Liver (tissue), 9 donors: ENCODE measurements around the gene SWT1. TPM values are rescaled to one million over a fixed set of nuclear protein-coding genes. Genes with fewer than 3 reads are reported as not detected.

Experiments used
- DNase-seq: peaks from one replicate; pipeline ENCODE4 v3.0.0-alpha.2; 2017; ENCODE audit warnings: low spot score
- H3K27ac ChIP-seq, 2 donors: one replicate each; pipeline ENCODE4 v1.7.0; 2013; ENCODE audit warnings: inconsistent platforms in 2 of 2, low read length in 2 of 2, control low read depth in 1 of 2, low read depth in 1 of 2, mild to moderate bottlenecking in 1 of 2
- H3K27me3 ChIP-seq, 4 donors: one replicate each; pipeline versions ENCODE4 v1.6.1 to v1.7.0; 2013; ENCODE audit warnings: low read length in 3 of 4, inconsistent platforms in 1 of 4, mild to moderate bottlenecking in 1 of 4, moderate library complexity in 1 of 4; ENCODE audit not compliant: control insufficient read depth in 4 of 4, insufficient read depth in 4 of 4
- H3K36me3 ChIP-seq, 4 donors: one replicate each; pipeline versions ENCODE4 v1.6.1 to v1.7.0; 2013; ENCODE audit warnings: low read length in 3 of 4, mild to moderate bottlenecking in 3 of 4, low read depth in 1 of 4, moderate library complexity in 1 of 4; ENCODE audit not compliant: control insufficient read depth in 4 of 4, insufficient read depth in 3 of 4
- H3K4me1 ChIP-seq, 4 donors: one replicate each; pipeline versions ENCODE4 v1.6.1 to v1.7.0; 2013; ENCODE audit warnings: low read length in 3 of 4, mild to moderate bottlenecking in 3 of 4, moderate library complexity in 1 of 4; ENCODE audit not compliant: control insufficient read depth in 4 of 4, insufficient read depth in 4 of 4
- H3K4me3 ChIP-seq, 3 donors: one replicate each; pipeline versions ENCODE4 v1.6.1 to v1.7.0; 2013; ENCODE audit warnings: low read length in 3 of 3, control low read depth in 1 of 3, low read depth in 1 of 3, mild to moderate bottlenecking in 1 of 3
- H3K9ac ChIP-seq, 2 donors: one replicate each; pipeline ENCODE4 v1.7.0; 2013; ENCODE audit warnings: low read length in 2 of 2, mild to moderate bottlenecking in 2 of 2, moderate library complexity in 2 of 2, control low read depth in 1 of 2, low read depth in 1 of 2
- H3K9me3 ChIP-seq, 4 donors: one replicate each; pipeline versions ENCODE4 v1.6.1 to v1.7.0; 2013; ENCODE audit warnings: low read length in 3 of 4; ENCODE audit not compliant: control insufficient read depth in 4 of 4
- EGR1 ChIP-seq, 2 donors: IDR thresholded peaks; 2 replicates each; pipeline ENCODE4 v1.6.1; 2016 to 2018; ENCODE audit warnings: antibody characterized with exemption in 2 of 2, low read depth in 2 of 2
- HNF4A ChIP-seq, 2 donors: conservative IDR thresholded peaks; 2 replicates each; pipeline ENCODE4 v1.6.1; 2016; ENCODE audit warnings: antibody characterized with exemption in 2 of 2, mild to moderate bottlenecking in 2 of 2
- JUND ChIP-seq, 2 donors: IDR thresholded peaks; 2 replicates each; pipeline ENCODE4 v1.6.1; 2016; ENCODE audit warnings: antibody characterized with exemption in 2 of 2
- RAD21 ChIP-seq, 2 donors: IDR thresholded peaks; 2 replicates each; pipeline ENCODE4 v1.6.1; 2016; ENCODE audit warnings: antibody characterized with exemption in 2 of 2, mild to moderate bottlenecking in 2 of 2
- RXRA ChIP-seq, 2 donors: IDR thresholded peaks; 2 replicates each; pipeline ENCODE4 v1.6.1; 2017 to 2018; ENCODE audit warnings: antibody characterized with exemption in 2 of 2, mild to moderate bottlenecking in 1 of 2
- SP1 ChIP-seq: IDR thresholded peaks from 2 replicates; pipeline ENCODE4 v1.6.1; 2018; ENCODE audit warnings: antibody characterized with exemption, mild to moderate bottlenecking
- YY1 ChIP-seq: IDR thresholded peaks from 2 replicates; pipeline ENCODE4 v1.6.1; 2016; ENCODE audit warnings: antibody characterized with exemption, mild to moderate bottlenecking
- whole genome bisulfite sequencing: extraction: QIAGEN DNeasy Blood & Tissue Kit; methylation state at CpG from one replicate; pipeline ENCODE4 v1.1.7; 2013; 5-methylcytosine and 5-hydroxymethylcytosine counted together
- polyA plus RNA-seq, 2 donors: library from polyadenylated mRNA; stranded (reverse) in 1 of 2; unstranded in 1 of 2; fragments of 200-250 nt in 1 of 2; fragments of >200 nt in 1 of 2; fragmentation: Nextera tagmentation in 1 of 2; extraction: Ambion mirVana in 1 of 2; gene quantifications; one replicate each; pipeline versions ENCODE4 v1.2.1 to v1.2.3, GENCODE V29; 2013 to 2015
- total RNA-seq, 2 donors: library from RNA; depleted of rRNA; stranded (reverse); fragments of >200 nt; gene quantifications; one replicate each; pipeline ENCODE4 v1.2.3, GENCODE V29; 2014
- TF ChIP-seq, protein P1 (sequence below): IDR thresholded peaks from 2 replicates; pipeline ENCODE4 v1.6.1; 2016; ENCODE audit warnings: antibody characterized with exemption
- TF ChIP-seq, protein P2 (sequence below): fragments of 150-350 bp; IDR thresholded peaks from 2 replicates; pipeline ENCODE4 v1.5.1; 2017; ENCODE audit warnings: improper control_type of control experiment, low read depth, low read length; ENCODE audit not compliant: missing input control
- TF ChIP-seq, protein P3 (sequence below): IDR thresholded peaks from 2 replicates; pipeline ENCODE4 v1.6.1; 2016; ENCODE audit warnings: antibody characterized with exemption, mild to moderate bottlenecking
- TF ChIP-seq, protein P4 (sequence below): IDR thresholded peaks from 2 replicates; pipeline ENCODE4 v1.6.1; 2016; ENCODE audit warnings: antibody characterized with exemption
- TF ChIP-seq, protein P5 (sequence below): IDR thresholded peaks from 2 replicates; pipeline ENCODE4 v1.6.1; 2016; ENCODE audit warnings: antibody characterized with exemption
- donor health status: healthy.
- donor health status: healthy.
- donor health status: healthy.
- donor health status: healthy.
- donor health status: healthy.

The SWT1 gene
- total and polyA plus RNA-seq, 4 donors = 0.99 to 7.8 (median 2.9) TPM

DNA sequence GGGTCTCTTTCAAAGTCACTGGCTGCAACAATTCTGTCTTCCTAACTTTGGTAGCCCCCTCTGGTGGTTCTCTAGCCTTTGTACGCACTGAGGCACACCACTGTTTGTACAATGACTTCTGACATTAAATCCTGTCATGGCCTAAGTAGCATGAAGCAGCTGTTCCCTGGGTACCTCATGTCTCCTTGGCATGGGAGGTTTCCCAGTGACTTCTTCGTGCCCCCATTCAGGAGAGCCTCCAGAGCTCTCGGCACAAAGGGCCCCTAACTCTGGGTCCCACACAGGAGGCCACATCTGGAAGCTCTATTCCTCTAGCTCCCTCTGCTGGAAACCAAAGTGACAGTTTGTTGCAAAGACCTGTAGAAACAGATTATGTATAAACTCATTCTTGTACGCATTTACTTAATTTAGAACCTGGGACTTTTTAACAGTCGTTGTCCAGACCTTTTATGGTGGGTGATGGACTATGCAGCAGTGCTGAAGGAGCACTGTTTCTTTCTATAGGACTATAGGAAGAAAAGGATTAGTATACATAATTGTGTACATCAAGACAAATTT, 13.4 kb downstream of the SWT1 start:
- DNase-seq = peak; percentile 66

DNA sequence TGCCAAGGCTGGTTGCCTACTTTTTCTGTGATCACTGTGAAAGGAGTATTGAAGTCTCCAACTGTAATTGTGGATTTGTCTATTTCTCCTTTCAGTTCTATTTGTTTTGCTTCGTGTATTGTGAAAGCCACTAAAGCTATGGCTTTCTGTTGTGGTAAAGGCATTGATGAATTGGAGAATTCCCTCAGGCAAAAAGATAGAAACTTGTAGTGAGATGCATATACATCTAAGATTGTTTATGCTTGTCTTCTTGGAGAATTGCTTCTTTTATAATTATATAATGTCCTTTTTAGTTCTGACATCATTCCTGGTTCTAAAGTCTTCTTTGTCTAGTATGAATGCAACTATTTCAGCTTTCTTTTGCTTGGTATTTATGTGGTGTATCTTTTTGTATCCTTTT, 36.8 kb downstream of the SWT1 start:
- DNase-seq = no peak
- Histone ChIP-seq H3K27ac (no peak overlapping the region), H3K27me3 (no peaks in the 10 kb centered on the region), H3K9me3 (no peaks in the 10 kb centered on the region), H3K4me1 (no peaks in the 10 kb centered on the region), H3K36me3 (peaks cover 0 to 2% (median under 1%) of the 10 kb centered on the region in 4 donors), H3K9ac (no peak overlapping the region), H3K4me3 (no peak overlapping the region)
- WGBS = 90% methylated on average over 1 of the region's 1 CpG
- no peak for TF ChIP-seq YY1
- TF ChIP-seq SP1 = no peak
- TF ChIP-seq, protein P1, sequence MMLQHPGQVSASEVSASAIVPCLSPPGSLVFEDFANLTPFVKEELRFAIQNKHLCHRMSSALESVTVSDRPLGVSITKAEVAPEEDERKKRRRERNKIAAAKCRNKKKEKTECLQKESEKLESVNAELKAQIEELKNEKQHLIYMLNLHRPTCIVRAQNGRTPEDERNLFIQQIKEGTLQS = no peak
- TF ChIP-seq, protein P2, sequence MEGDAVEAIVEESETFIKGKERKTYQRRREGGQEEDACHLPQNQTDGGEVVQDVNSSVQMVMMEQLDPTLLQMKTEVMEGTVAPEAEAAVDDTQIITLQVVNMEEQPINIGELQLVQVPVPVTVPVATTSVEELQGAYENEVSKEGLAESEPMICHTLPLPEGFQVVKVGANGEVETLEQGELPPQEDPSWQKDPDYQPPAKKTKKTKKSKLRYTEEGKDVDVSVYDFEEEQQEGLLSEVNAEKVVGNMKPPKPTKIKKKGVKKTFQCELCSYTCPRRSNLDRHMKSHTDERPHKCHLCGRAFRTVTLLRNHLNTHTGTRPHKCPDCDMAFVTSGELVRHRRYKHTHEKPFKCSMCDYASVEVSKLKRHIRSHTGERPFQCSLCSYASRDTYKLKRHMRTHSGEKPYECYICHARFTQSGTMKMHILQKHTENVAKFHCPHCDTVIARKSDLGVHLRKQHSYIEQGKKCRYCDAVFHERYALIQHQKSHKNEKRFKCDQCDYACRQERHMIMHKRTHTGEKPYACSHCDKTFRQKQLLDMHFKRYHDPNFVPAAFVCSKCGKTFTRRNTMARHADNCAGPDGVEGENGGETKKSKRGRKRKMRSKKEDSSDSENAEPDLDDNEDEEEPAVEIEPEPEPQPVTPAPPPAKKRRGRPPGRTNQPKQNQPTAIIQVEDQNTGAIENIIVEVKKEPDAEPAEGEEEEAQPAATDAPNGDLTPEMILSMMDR = no peak
- TF ChIP-seq, protein P3, sequence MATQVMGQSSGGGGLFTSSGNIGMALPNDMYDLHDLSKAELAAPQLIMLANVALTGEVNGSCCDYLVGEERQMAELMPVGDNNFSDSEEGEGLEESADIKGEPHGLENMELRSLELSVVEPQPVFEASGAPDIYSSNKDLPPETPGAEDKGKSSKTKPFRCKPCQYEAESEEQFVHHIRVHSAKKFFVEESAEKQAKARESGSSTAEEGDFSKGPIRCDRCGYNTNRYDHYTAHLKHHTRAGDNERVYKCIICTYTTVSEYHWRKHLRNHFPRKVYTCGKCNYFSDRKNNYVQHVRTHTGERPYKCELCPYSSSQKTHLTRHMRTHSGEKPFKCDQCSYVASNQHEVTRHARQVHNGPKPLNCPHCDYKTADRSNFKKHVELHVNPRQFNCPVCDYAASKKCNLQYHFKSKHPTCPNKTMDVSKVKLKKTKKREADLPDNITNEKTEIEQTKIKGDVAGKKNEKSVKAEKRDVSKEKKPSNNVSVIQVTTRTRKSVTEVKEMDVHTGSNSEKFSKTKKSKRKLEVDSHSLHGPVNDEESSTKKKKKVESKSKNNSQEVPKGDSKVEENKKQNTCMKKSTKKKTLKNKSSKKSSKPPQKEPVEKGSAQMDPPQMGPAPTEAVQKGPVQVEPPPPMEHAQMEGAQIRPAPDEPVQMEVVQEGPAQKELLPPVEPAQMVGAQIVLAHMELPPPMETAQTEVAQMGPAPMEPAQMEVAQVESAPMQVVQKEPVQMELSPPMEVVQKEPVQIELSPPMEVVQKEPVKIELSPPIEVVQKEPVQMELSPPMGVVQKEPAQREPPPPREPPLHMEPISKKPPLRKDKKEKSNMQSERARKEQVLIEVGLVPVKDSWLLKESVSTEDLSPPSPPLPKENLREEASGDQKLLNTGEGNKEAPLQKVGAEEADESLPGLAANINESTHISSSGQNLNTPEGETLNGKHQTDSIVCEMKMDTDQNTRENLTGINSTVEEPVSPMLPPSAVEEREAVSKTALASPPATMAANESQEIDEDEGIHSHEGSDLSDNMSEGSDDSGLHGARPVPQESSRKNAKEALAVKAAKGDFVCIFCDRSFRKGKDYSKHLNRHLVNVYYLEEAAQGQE = no peak
- TF ChIP-seq, protein P4, sequence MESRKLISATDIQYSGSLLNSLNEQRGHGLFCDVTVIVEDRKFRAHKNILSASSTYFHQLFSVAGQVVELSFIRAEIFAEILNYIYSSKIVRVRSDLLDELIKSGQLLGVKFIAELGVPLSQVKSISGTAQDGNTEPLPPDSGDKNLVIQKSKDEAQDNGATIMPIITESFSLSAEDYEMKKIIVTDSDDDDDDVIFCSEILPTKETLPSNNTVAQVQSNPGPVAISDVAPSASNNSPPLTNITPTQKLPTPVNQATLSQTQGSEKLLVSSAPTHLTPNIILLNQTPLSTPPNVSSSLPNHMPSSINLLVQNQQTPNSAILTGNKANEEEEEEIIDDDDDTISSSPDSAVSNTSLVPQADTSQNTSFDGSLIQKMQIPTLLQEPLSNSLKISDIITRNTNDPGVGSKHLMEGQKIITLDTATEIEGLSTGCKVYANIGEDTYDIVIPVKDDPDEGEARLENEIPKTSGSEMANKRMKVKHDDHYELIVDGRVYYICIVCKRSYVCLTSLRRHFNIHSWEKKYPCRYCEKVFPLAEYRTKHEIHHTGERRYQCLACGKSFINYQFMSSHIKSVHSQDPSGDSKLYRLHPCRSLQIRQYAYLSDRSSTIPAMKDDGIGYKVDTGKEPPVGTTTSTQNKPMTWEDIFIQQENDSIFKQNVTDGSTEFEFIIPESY = no peak
- TF ChIP-seq RXRA (IDR thresholded peaks at IDR 0.05) = no peak
- no peak for TF ChIP-seq JUND (IDR thresholded peaks at IDR 0.05)
- TF ChIP-seq, protein P5, sequence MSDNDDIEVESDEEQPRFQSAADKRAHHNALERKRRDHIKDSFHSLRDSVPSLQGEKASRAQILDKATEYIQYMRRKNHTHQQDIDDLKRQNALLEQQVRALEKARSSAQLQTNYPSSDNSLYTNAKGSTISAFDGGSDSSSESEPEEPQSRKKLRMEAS = no peak
- TF ChIP-seq EGR1 (IDR thresholded peaks at IDR 0.05; ENCODE audit: low read depth in 2 of 2) = no peak

More for the DNA sequence above, 13.4 kb downstream of the SWT1 start:
- no peaks in the 10 kb centered on the region for H3K9me3 ChIP-seq
- 38% methylated on average over 5 of the region's 5 CpGs for WGBS
- no peak overlapping the region for H3K27ac ChIP-seq
- no peaks in the 10 kb centered on the region for H3K27me3 ChIP-seq
- H3K4me1 ChIP-seq = no peaks in the 10 kb centered on the region
- peaks cover 0 to 12% (median 7%) of the 10 kb centered on the region in 4 donors for H3K36me3 ChIP-seq
- no peak overlapping the region for H3K4me3 ChIP-seq
- no peak overlapping the region for H3K9ac ChIP-seq
- TF ChIP-seq, protein P3 = no peak
- TF ChIP-seq, protein P2 = peak; percentile 33
- TF ChIP-seq, protein P1 = no peak
- TF ChIP-seq HNF4A (conservative IDR thresholded peaks at IDR 0.05) = no peak
- TF ChIP-seq SP1 = no peak
- TF ChIP-seq RAD21 (IDR thresholded peaks at IDR 0.05) = peak; percentile 77 to 85
